ENCODE results near the gene PRKN.

Gene PRKN

DNA sequence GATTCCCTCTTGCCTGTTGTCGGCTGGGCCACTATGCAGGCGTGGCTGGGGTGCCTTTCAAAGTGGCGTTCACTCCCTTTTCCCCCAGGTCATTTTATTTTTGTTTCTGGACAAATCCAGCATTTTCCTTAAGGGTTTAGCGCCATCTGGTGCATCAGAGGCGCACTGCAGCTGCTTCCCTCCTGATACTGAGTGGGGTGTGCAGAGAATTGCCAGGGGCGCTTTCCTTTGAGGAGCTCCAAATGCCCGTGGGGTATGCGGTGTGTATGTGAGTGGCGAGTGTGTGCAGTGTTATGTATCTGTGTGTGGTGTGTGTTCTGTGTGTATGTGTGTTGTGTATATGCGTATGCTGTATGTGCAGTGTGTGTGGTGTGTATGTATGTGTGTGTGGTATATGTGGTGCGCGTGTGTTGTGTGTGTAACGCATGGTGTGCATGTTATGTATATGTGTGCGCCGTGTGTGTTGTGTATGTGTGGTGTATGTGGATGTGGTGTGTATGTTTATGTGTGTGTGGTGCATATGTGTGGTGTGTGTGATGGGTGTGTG, 1353.6 kb downstream of the PRKN start:
- H3K9me3 ChIP-seq (ENCODE audit: insufficient read depth, low read depth, low read length): no peaks in the 10 kb centered on the region
- no peaks in the 10 kb centered on the region for H3K27me3 ChIP-seq (ENCODE audit: insufficient read depth, low read length)
- H3K4me1 ChIP-seq (ENCODE audit: insufficient read depth, low read length): no peaks in the 10 kb centered on the region
- H3K36me3 ChIP-seq (ENCODE audit: insufficient read depth, low read length): no peaks in the 10 kb centered on the region
- no peak overlapping the region for H3K4me3 ChIP-seq (ENCODE audit: low read length)
- 44% methylated on average over 15 of the region's 15 CpGs for WGBS
- no peak overlapping the region for H3K27ac ChIP-seq (ENCODE audit: low read depth, low read length)
- no peak overlapping the region for H3K9ac ChIP-seq (ENCODE audit: low read depth, low read length)

DNA sequence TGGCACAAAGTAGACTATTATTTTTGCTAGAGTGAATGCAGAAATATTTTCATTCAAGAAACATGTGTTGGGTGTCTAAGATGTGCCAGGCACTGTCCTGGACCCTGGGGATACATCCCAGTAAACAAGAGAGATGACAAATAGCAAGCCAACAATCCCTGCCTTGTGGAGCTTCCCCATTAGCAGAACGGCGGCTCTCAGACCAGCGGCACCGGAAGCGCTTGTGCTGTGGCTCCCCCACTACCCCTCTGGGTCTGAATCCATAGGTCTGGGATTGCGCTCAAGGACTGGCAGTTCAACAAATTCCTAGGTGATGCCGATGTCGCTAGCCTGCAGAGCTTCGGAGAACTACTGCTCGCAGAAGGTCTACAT, 1355.2 kb downstream of the PRKN start:
- Histone ChIP-seq H3K4me1 (ENCODE audit: insufficient read depth, low read length) (no peaks in the 10 kb centered on the region), H3K9me3 (ENCODE audit: insufficient read depth, low read depth, low read length) (no peaks in the 10 kb centered on the region), H3K27ac (ENCODE audit: low read depth, low read length) (no peak overlapping the region), H3K36me3 (ENCODE audit: insufficient read depth, low read length) (no peaks in the 10 kb centered on the region), H3K9ac (ENCODE audit: low read depth, low read length) (no peak overlapping the region), H3K4me3 (ENCODE audit: low read length) (no peak overlapping the region), H3K27me3 (ENCODE audit: insufficient read depth, low read length) (no peaks in the 10 kb centered on the region)
- 97% methylated on average over 10 of the region's 10 CpGs for WGBS

DNA sequence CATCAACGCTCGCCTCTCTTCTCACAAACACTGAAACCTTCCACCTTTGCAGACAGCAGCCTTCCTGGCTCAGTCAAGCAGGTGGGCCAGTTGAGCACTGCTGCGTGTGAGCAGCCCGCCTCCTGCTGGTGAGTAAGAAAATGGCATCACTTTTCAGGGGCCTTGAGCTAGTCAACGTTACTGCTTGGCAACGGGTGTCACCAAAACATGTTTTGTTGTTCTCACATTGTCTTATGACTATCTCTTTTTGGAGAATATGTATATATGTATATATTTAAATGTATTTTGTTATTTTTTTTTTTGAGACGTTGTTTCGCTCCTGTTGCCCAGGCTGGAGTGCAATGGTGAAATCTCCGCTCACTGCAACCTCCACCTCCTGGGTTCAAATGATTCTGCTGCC, 1356.7 kb downstream of the PRKN start:
- Histone ChIP-seq H3K4me1 (ENCODE audit: insufficient read depth, low read length) (no peaks in the 10 kb centered on the region), H3K36me3 (ENCODE audit: insufficient read depth, low read length) (no peaks in the 10 kb centered on the region), H3K27ac (ENCODE audit: low read depth, low read length) (no peak overlapping the region), H3K9ac (ENCODE audit: low read depth, low read length) (no peak overlapping the region), H3K4me3 (ENCODE audit: low read length) (no peak overlapping the region), H3K27me3 (ENCODE audit: insufficient read depth, low read length) (no peaks in the 10 kb centered on the region), H3K9me3 (ENCODE audit: insufficient read depth, low read depth, low read length) (no peaks in the 10 kb centered on the region)
- WGBS: 47% methylated on average over 8 of the region's 9 CpGs

DNA sequence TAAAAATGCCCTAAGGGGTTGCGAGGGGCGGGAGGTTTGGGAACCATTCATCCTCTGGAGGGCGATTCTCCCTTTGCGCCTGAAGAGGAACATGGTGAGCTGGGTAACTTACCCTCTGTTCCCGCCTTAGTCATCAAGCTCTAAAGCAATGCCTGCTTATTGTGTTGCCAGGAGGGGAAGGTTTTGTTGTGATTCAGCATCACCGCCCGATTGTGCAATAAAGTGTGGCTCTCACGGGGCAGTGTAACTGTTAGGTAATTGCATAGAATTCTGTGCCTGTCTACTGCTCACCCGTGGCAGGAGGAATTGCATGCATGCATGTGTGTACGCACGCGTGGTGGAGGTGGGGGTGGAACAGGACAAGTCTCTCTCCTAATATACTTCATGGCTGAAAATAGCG, 1358.2 kb downstream of the PRKN start:
- H3K4me1 ChIP-seq (ENCODE audit: insufficient read depth, low read length): no peaks in the 10 kb centered on the region
- H3K36me3 ChIP-seq (ENCODE audit: insufficient read depth, low read length): no peaks in the 10 kb centered on the region
- 92% methylated on average over 10 of the region's 13 CpGs for WGBS
- no peaks in the 10 kb centered on the region for H3K27me3 ChIP-seq (ENCODE audit: insufficient read depth, low read length)
- H3K9me3 ChIP-seq (ENCODE audit: insufficient read depth, low read depth, low read length): no peaks in the 10 kb centered on the region
- H3K9ac ChIP-seq (ENCODE audit: low read depth, low read length): no peak overlapping the region
- H3K4me3 ChIP-seq (ENCODE audit: low read length): no peak overlapping the region
- H3K27ac ChIP-seq (ENCODE audit: low read depth, low read length): no peak overlapping the region

DNA sequence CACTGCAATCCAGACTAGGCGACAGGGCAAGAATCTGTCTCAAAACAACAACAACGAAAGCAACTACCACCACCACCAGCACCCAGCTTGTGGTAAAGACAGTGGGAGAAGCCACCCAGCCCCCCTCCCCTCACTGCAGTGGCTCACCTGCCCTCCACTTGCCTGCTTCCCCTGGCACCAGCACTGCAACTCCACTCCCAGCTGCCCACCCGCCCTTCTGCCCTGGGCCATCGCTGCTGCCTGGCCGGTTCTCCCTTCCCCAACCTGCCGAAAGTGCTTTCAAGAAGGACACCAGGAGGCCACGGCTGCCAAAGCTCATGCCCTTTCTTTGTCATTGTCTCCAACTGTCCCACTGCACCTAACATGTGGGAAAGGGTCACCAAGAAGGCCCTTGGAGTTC, 1359.1 kb downstream of the PRKN start:
- WGBS: 91% methylated on average over 7 of the region's 7 CpGs
- H3K27me3 ChIP-seq (ENCODE audit: insufficient read depth, low read length): no peaks in the 10 kb centered on the region
- no peak overlapping the region for H3K9ac ChIP-seq (ENCODE audit: low read depth, low read length)
- no peaks in the 10 kb centered on the region for H3K4me1 ChIP-seq (ENCODE audit: insufficient read depth, low read length)
- H3K36me3 ChIP-seq (ENCODE audit: insufficient read depth, low read length): no peaks in the 10 kb centered on the region
- H3K27ac ChIP-seq (ENCODE audit: low read depth, low read length): no peak overlapping the region
- H3K4me3 ChIP-seq (ENCODE audit: low read length): no peak overlapping the region
- H3K9me3 ChIP-seq (ENCODE audit: insufficient read depth, low read depth, low read length): peaks cover 2% of the 10 kb centered on the region

DNA sequence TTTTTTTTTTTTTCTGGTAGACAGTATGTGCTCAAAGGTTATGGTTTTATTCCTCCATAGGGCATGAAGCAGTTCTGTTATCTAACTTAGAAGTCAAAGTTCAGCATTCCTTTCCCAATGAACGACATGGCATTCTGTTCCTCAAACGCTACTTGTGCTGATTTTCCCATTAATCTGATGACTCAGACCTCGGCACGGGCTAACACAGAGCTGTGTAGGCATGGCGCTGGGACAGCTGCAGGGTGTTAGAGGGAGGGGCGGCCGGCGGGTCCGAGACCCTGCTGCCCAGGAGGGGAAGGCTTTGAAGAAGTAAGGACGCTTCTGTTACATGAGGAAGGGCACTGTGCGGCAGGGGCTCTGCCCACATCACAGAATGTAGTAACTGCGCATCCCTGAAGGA, 1360.1 kb downstream of the PRKN start:
- Histone ChIP-seq H3K9ac (ENCODE audit: low read depth, low read length) (no peak overlapping the region), H3K4me3 (ENCODE audit: low read length) (no peak overlapping the region), H3K9me3 (ENCODE audit: insufficient read depth, low read depth, low read length) (peaks cover 10% of the 10 kb centered on the region), H3K27ac (ENCODE audit: low read depth, low read length) (no peak overlapping the region), H3K27me3 (ENCODE audit: insufficient read depth, low read length) (no peaks in the 10 kb centered on the region), H3K36me3 (ENCODE audit: insufficient read depth, low read length) (no peaks in the 10 kb centered on the region), H3K4me1 (ENCODE audit: insufficient read depth, low read length) (no peaks in the 10 kb centered on the region)
- 93% methylated on average over 12 of the region's 12 CpGs for WGBS

DNA sequence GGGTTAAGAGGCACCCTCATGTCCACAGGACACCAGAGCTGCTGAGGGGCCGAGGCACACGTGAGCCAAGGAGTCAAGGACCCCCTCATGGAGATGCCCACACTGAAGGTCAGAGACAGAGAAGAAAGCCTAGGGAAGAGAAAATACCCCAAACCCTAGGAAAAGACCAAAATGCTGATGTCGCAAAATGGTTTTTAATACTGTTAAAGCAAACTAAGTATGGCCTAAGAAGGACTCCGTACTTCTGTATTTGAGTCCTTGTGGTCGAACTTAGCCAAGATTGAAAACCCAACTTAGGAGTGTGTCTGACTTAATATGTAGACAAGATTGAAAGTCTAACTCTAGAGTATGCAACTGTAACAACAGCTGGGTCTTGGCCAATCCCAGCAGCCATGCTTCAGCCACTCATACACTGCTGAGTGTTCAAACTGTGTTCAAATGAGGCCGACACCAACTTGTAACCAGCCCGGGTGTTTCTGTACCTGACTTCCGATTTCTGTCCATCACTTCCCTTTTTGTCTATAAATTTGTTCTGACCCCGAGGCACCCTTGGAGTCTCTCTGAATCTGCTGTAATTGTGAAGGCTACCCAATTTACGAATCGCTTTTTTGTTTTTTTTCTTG, 1361.2 kb downstream of the PRKN start:
- H3K9me3 ChIP-seq (ENCODE audit: insufficient read depth, low read depth, low read length): peaks cover 10% of the 10 kb centered on the region
- H3K27ac ChIP-seq (ENCODE audit: low read depth, low read length): no peak overlapping the region
- no peaks in the 10 kb centered on the region for H3K4me1 ChIP-seq (ENCODE audit: insufficient read depth, low read length)
- H3K9ac ChIP-seq (ENCODE audit: low read depth, low read length): no peak overlapping the region
- H3K27me3 ChIP-seq (ENCODE audit: insufficient read depth, low read length): no peaks in the 10 kb centered on the region
- 98% methylated on average over 11 of the region's 11 CpGs for WGBS
- no peak overlapping the region for H3K4me3 ChIP-seq (ENCODE audit: low read length)
- no peaks in the 10 kb centered on the region for H3K36me3 ChIP-seq (ENCODE audit: insufficient read depth, low read length)

DNA sequence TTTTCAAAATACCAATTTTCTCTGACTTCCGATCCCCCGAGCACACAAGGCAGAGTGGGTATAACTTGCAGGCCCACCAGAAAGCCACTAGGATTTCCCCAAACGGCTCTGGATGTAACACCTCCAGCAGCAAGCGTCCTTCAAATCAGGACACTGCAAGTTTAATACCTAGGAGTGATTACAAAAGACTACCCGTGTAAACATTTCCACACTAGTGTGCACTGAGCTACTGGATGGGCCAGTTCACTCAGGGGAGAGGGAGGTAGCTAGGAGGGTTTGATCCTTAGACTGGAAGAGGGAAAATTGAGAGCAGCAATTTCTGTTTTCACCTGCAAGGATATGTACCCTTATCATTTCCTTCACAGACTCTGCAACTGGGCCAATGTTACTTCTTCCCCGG, 1361.9 kb downstream of the PRKN start:
- Histone ChIP-seq H3K9ac (ENCODE audit: low read depth, low read length) (no peak overlapping the region), H3K4me3 (ENCODE audit: low read length) (no peak overlapping the region), H3K4me1 (ENCODE audit: insufficient read depth, low read length) (no peaks in the 10 kb centered on the region), H3K9me3 (ENCODE audit: insufficient read depth, low read depth, low read length) (peaks cover 10% of the 10 kb centered on the region), H3K36me3 (ENCODE audit: insufficient read depth, low read length) (no peaks in the 10 kb centered on the region), H3K27me3 (ENCODE audit: insufficient read depth, low read length) (no peaks in the 10 kb centered on the region), H3K27ac (ENCODE audit: low read depth, low read length) (no peak overlapping the region)
- WGBS: 96% methylated on average over 6 of the region's 6 CpGs

DNA sequence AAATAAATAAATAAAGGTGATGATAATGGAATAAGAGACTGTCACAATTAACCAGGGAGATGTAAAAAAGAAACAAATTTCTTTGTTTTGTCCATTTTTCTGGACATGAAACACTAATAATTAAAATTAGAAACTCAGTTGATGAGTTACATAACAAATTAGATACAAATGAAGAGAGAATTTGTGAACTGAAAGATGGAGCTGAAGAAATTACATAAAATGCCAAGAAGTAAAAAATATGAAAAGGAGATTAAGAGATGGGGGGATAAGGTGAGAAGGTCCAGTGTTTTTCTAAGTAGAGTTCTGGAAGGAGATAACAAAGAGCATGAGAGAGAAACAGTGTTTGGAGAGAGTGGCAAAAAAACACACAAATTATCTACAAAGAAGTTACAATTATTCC, 1364.3 kb downstream of the PRKN start:
- Histone ChIP-seq H3K9me3 (ENCODE audit: insufficient read depth, low read depth, low read length) (peaks cover 10% of the 10 kb centered on the region), H3K27ac (ENCODE audit: low read depth, low read length) (no peak overlapping the region), H3K36me3 (ENCODE audit: insufficient read depth, low read length) (no peaks in the 10 kb centered on the region), H3K4me3 (ENCODE audit: low read length) (no peak overlapping the region), H3K4me1 (ENCODE audit: insufficient read depth, low read length) (no peaks in the 10 kb centered on the region), H3K27me3 (ENCODE audit: insufficient read depth, low read length) (no peaks in the 10 kb centered on the region), H3K9ac (ENCODE audit: low read depth, low read length) (no peak overlapping the region)

DNA sequence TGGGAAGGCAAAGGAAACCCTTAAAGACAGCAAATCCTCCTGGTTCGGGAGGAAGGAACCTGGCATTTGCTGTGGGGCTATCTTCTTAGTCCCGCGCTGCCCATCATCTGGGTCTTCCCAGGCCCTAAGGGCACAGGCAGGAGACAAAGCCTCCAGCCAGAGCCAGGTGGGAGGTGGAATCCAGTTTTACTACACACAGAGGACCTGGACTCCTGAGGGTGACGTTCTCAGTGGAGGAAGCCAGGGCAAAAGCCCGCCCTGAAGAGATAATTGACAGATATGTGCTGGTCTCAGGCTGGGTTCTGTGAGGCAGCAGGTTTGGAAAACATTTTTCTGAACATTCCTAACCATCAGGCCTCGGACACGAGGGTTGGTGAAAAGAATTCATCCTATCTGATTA, 1365.3 kb downstream of the PRKN start:
- no peak overlapping the region for H3K4me3 ChIP-seq (ENCODE audit: low read length)
- H3K36me3 ChIP-seq (ENCODE audit: insufficient read depth, low read length): no peaks in the 10 kb centered on the region
- 94% methylated on average over 7 of the region's 7 CpGs for WGBS
- H3K27ac ChIP-seq (ENCODE audit: low read depth, low read length): no peak overlapping the region
- H3K9me3 ChIP-seq (ENCODE audit: insufficient read depth, low read depth, low read length): peaks cover 10% of the 10 kb centered on the region
- H3K9ac ChIP-seq (ENCODE audit: low read depth, low read length): no peak overlapping the region
- H3K4me1 ChIP-seq (ENCODE audit: insufficient read depth, low read length): no peaks in the 10 kb centered on the region
- H3K27me3 ChIP-seq (ENCODE audit: insufficient read depth, low read length): no peaks in the 10 kb centered on the region

DNA sequence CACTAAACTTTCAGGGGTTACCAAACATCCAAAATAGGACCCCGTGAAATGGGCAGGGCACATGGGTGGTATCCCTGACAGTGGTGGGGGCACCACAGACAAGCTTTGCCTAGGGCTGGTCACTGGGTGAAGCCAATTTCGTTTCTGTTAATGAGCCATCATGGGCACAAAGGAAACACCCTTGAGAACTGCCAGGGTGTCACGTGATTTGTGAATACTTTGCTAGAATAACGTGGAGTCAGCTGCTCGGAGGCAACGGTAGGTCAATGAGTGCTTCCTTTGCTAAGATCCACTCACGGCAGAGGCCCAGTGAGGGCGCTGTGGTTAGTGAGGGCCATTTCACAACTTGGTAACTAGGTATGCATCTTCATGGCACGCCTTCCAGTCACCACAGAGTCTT, 1366.0 kb downstream of the PRKN start:
- Histone ChIP-seq H3K36me3 (ENCODE audit: insufficient read depth, low read length) (no peaks in the 10 kb centered on the region), H3K9me3 (ENCODE audit: insufficient read depth, low read depth, low read length) (peaks cover 10% of the 10 kb centered on the region), H3K27me3 (ENCODE audit: insufficient read depth, low read length) (no peaks in the 10 kb centered on the region), H3K4me3 (ENCODE audit: low read length) (no peak overlapping the region), H3K9ac (ENCODE audit: low read depth, low read length) (no peak overlapping the region), H3K4me1 (ENCODE audit: insufficient read depth, low read length) (no peaks in the 10 kb centered on the region), H3K27ac (ENCODE audit: low read depth, low read length) (no peak overlapping the region)
- WGBS: 92% methylated on average over 9 of the region's 9 CpGs

DNA sequence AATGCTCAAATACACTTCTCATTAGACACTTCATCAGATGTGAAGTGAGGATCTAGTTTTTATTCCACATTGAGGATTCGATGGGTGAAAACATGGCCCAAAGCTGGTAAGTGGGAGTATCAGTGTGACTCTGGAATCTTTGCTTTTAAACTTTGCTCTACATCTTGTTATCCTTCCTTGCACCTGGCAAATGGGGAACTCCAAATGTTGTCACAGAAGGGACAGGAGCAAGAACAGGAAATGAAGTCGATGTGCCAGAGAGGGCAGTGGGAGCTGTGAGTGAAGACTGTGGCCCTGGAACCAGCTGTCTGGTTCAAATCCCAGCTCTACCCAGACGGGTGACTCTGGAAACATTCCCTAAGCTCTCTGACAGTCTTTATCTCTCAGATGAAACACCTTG, 1367.0 kb downstream of the PRKN start:
- Histone ChIP-seq H3K4me3 (ENCODE audit: low read length) (no peak overlapping the region), H3K9ac (ENCODE audit: low read depth, low read length) (no peak overlapping the region), H3K27ac (ENCODE audit: low read depth, low read length) (no peak overlapping the region), H3K36me3 (ENCODE audit: insufficient read depth, low read length) (no peaks in the 10 kb centered on the region), H3K27me3 (ENCODE audit: insufficient read depth, low read length) (no peaks in the 10 kb centered on the region), H3K4me1 (ENCODE audit: insufficient read depth, low read length) (no peaks in the 10 kb centered on the region), H3K9me3 (ENCODE audit: insufficient read depth, low read depth, low read length) (peaks cover 10% of the 10 kb centered on the region)
- 96% methylated on average over 3 of the region's 3 CpGs for whole genome bisulfite sequencing
